NCI-H2196 treated with DMSO at 0.1 percent for 48 hours (cell line): ENCODE results near the gene FAM193A.
"Not testable (repeated sequence)": the region's sequence is repeated elsewhere in the genome, so short reads cannot be mapped to it uniquely, and the experiment has no call there.

Experiments
- DNase-seq: peaks from one replicate; lab custom pipeline; 2025; ENCODE audit not compliant: unreplicated experiment; lab: John Stamatoyannopoulos, UW

Gene FAM193A

DNA sequence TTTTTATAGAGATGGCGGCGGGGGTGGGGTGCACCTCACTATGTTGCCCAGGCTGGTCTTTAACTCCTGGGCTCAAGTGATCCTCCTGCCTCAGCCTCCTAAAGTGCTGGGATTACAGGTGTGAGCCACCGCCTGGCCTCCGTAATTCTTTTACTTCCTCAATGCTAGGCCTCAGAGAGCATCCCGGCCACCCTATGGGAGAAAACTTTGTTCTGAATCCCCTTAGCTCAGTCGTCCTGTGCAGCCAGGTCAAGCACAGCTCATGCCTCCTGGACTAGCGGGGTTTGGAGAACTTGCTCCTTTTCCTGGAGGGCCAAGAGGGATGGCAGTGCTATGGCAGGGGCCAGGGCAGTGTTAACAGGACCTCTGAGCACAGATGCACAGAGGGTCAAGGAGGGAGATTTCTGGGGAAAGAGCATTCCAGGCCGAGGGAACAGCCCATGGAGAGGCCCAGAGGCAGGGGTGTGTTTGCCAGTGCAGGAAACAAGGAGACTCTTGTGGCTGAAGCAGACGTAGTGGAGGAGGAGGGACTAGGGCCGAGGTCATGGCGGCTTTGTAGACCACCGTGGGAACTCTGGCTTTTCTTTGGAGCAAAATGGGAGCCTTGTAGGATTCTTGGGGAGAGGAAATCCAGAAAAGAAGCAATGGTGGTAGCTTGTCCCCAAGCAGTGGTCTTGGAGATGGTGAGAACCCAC, 229.5 kb downstream of the FAM193A start:
- DNase-seq, result no peak

DNA sequence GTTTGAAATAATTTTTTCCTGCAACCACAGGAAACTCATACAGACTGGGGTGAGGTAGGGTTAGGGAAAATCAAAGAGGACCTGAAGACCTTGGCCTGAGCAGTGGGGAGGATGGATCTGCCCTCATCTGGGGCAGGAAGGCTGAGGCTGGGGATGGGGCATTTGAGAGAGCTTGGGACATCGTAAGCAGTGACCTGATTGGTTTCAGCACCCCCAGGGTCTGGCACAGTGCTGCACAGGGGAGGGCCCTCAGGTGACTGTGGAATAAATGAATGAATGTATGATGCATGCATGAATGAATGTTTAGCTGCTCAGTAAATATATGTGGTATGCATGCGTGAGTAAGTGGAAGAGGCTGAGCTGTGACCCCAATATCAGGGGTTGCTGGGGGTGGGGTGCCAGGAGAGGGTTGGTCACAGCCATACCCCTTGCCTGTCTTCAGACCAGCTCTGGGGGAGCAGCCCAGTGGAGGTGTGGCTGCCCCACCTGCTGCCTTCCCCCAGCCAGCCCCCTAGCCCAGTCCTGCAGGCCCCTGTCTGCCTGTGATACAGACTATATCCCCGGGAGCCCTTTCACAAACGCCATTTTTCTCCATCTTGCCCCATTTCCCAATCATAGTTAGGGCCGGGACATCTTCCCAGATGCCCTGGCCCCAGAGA, 230.7 kb downstream of the FAM193A start:
- no peak for DNase-seq

DNA sequence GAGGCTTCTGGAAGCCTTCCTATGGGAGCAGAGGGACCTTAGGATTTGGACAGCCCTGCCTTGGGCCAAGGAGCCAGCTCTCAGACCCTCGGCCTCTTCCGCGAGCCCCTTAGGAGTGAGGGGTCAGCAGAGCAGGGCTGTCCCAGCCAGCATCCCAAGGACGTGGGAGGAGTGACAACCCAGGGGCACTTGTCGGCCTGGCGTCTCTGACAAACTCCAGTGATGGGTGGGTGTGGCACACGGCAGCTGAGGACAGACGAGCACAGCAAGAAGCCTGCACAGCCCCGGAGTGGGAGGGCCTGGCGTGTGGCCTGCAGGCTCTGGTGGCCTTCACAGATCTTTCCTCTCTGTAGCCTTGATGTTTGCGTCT, 231.2 kb downstream of the FAM193A start:
- DNase-seq, result no peak

DNA sequence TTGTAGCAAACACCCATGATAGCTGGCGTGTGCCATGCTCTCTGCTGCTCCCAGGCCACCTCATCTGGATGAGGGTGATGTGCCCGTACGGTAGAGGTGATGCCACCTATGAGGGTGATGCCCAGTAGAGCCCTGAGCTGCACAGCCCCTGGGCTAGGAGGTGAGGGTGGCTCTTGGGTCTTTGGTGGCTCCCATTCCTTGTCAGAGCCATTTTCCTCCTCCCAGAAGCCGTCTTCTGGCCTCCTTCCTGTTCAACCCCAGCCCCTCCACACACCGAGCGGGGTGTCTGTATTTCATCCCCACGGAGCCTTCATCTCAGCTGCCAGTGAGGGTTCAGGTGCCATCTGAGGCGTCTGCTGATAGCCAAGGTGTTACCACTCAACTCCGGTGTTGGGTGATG, 231.7 kb downstream of the FAM193A start:
- no peak for DNase-seq

DNA sequence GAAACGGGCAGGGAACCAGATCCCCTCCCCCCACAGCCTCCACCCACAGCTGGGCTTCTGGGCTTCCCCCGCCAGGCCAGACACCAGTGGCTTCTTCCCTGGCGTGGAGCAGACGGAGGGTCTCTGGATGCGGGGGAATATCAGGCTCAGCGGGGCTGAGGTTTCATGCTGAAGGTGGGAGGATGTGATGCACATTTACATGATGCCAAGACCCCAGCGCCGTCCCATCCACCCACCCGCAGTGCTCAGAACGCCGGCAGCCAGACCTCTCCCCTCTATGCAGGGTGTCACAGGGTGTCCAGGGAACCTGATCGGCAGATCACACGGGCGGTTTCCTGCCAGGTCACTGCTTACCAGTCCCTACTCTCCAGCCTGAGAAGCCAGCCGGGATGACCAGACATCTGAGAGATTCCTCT, 232.5 kb downstream of the FAM193A start:
- DNase-seq, result no peak

DNA sequence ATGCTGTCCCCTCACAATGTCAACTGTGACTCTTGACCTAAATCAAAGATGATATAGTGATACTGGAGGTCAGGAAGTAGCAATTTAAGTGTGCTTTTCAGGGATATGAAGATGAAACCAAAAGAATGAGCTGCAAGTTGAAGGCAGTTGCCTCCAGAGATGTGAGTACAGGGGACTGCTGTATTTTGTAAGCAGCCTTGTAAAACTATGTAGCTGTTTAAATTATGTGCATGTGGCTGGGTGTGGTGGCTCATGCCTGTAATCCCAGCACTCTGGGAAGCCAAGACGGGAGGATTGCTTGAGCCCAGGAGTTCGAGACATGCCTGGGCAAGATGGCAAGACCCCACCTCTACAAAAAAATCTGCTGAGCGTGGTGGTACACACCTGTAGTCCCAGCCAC, 234.8 kb downstream of the FAM193A start:
- no peak for DNase-seq

DNA sequence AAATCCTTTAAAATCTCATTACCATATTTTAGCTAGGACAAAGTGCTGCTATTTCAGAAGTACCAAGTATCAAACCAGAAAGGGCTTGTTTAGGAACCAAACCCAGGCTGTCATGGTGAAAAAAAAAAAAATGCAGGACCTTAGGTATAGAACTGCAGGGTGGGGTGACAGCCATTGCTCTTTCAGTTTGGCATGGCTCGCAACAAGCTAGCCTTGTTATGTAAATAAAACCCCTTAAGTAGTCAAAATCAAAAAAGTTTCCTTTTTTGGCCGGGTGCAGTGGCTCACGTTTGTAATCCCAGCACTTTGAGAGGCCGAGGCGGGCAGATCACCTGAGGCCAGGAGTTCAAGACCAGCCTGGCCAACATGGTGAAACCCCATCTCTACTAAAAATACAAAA, 244.2 kb downstream of the FAM193A start:
- DNase-seq, result not testable (repeated sequence)

DNA sequence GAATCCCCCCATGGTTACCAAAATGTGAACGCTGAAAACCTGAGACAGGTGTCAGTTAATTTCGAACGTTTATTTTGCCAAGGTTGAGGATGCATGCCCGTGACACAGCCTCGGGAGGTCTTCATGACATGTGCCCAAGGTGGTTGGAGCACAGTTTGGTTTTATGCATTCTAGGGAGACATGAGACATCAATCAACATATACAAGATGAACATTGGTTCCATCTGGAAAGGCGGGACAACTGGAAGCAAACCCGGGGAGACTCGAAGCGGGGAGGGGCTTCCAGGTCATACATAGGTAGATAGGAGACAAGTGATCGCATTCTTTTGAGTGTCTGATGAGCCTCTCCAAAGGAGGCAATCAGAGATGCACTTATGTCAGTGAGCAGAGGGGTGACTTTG, 245.5 kb downstream of the FAM193A start:
- no peak for DNase-seq
